ENCODE results near the gene SLC35F3.

DNA sequence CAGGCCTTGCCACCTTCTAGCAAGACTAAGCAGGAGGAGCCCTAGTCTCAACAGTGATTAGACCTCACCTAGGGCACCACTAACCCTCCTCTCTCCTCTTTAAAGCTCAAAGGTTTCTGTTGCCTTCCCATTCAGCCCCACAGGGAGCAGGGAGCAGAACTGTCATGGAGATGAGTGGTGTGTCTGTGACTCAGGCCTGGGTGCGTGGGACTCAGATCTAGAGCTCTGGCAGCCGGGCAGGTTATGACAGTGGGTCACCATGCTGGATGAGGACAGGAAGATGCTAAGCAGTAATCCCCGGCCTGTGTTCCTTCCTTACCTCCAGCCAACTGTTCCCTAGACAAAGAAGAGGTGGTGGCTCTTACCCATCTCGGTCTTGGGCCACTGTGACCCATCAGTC is 408.7 kb downstream of the SLC35F3 start:
- TF ChIP-seq, protein P1, sequence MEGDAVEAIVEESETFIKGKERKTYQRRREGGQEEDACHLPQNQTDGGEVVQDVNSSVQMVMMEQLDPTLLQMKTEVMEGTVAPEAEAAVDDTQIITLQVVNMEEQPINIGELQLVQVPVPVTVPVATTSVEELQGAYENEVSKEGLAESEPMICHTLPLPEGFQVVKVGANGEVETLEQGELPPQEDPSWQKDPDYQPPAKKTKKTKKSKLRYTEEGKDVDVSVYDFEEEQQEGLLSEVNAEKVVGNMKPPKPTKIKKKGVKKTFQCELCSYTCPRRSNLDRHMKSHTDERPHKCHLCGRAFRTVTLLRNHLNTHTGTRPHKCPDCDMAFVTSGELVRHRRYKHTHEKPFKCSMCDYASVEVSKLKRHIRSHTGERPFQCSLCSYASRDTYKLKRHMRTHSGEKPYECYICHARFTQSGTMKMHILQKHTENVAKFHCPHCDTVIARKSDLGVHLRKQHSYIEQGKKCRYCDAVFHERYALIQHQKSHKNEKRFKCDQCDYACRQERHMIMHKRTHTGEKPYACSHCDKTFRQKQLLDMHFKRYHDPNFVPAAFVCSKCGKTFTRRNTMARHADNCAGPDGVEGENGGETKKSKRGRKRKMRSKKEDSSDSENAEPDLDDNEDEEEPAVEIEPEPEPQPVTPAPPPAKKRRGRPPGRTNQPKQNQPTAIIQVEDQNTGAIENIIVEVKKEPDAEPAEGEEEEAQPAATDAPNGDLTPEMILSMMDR (IDR thresholded peaks at IDR 0.05) = no peak
- TF ChIP-seq POLR2A (IDR thresholded peaks at IDR 0.05) = no peak

Data from Peyer's patch (tissue), 4 donors.